ENCODE results near the gene USP7. TPM values are rescaled to one million over a fixed set of nuclear protein-coding genes. Genes with fewer than 3 reads are reported as not detected.

The USP7 gene
- total and polyA plus RNA-seq, 8 donors = 70.4 to 159 (median 119) TPM

DNA sequence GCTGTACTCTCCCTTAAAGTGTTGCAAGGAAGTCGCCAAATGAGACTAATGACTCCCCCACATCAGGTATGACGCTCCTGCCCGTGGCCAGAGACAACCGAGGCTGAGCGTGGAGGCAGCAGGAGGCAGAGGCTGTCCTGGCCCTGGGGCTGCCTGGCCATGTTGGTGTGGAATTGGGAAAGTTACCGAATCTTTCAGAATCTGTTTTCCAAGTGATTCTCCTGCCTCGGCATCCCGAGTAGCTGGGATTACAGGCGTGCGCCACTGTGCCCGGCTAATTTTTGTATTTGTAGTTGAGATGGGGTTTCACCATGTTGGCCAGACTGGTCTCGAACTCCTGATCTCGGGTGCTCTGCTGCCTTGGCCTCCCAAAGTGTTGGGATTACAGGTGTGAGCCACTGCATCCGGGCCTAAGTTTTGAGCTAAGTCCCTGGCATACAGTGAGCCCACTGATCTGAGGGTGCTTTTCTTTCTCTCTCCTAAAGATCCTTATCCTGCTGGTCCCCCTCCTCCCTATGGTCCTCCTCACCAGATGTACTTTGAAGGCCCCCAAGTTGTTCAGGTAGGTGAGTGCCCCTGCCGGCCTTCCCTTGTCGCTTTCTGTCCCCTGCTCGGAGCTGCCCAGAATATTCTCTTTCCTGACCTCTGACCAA is 80.9 kb downstream of the USP7 start:
- TF ChIP-seq, protein P1, sequence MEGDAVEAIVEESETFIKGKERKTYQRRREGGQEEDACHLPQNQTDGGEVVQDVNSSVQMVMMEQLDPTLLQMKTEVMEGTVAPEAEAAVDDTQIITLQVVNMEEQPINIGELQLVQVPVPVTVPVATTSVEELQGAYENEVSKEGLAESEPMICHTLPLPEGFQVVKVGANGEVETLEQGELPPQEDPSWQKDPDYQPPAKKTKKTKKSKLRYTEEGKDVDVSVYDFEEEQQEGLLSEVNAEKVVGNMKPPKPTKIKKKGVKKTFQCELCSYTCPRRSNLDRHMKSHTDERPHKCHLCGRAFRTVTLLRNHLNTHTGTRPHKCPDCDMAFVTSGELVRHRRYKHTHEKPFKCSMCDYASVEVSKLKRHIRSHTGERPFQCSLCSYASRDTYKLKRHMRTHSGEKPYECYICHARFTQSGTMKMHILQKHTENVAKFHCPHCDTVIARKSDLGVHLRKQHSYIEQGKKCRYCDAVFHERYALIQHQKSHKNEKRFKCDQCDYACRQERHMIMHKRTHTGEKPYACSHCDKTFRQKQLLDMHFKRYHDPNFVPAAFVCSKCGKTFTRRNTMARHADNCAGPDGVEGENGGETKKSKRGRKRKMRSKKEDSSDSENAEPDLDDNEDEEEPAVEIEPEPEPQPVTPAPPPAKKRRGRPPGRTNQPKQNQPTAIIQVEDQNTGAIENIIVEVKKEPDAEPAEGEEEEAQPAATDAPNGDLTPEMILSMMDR (IDR thresholded peaks at IDR 0.05) = no peak
- no peak for DNase-seq
- Histone ChIP-seq H3K36me3 (peaks cover 0 to 6% of the 10 kb centered on the region in 2 donors), H3K9me3 (no peaks in the 10 kb centered on the region), H3K4me1 (peaks cover 0 to 21% of the 10 kb centered on the region in 2 donors), H3K4me3 (no peak overlapping the region), H3K27me3 (peaks cover 0 to 45% of the 10 kb centered on the region in 2 donors), H3K27ac (no peak overlapping the region)
- no peak for ATAC-seq
- intact Hi-C loops (cut with DNase I) = no loop called here

DNA sequence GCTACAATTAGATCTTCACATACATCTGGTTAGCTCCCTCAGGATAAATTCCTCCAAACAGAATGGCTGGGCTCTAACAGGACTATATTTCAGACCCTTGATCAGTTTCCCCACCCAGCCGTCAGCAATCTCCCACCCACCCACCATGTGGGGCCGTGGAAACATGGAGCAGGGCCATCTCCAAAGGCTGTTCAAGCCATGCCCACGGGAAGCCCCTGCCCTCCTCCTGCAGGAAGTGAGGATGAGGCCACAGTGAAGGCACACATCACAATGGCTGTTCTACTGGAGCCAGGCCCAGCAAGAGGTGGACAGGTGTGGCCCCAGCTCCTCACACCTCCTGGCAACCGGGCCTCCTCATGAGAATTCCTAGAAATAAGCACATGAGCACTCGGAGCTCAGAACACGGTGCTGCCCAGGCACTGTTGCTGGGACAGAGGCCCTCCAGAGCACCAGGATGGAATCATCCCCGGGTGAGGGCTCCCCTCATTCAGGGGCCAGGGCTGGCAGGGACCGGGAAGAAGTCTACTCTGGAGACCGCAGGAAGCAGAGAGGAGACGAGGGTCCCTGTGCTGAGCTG is 81.6 kb downstream of the USP7 start, which contains the start of gene LITAFD:
Gene LITAFD (plus strand): TSS at position 311 of the 577 bp plus-strand sequence. CDS start 2,005 bp downstream, outside the sequence.
- Histone ChIP-seq H3K36me3 (no peaks in the 10 kb centered on the region), H3K9me3 (no peaks in the 10 kb centered on the region), H3K27me3 (peaks cover 0 to 45% of the 10 kb centered on the region in 2 donors), H3K4me3 (no peak within 1 kb of the TSS), H3K27ac (no peak within 1 kb of the TSS), H3K4me1 (peaks cover 0 to 21% of the 10 kb centered on the region in 2 donors)
- TF ChIP-seq, protein P1 (IDR thresholded peaks at IDR 0.05) = no peak
- no peak for DNase-seq
- intact Hi-C loops (cut with DNase I) = no loop called here
- no peak for ATAC-seq

DNA sequence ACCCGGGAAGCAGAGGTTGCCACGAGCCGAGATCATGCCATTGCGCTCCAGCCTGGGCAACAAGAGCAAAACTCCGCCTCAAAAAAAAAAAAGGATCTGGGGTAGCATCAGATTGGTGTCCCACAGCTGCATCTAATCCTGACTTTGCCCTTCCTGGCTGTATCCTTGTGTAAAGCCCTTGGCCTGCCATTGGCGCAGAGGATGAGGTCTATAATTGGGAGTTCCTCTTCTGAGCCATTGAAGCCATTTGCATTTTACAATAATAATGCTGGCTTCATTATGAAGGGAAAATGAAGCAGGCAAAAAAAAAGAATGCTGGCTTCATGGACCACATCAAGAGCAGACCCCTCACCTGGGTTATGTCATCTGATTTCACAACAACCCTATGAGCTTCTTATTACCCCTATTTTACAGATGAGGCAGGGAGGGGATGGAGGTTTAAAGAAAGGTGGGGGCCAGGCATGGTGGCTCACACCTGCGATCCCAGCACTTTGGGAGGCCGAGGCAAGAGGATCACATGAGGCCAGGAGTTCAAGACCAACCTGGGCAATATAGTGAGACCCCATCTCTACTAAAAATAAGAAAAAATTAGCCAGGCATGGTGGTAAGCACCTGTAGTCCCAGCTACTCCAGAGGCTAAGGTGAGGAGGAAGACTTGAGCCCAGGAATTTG is 82.7 kb downstream of the USP7 start:
- Histone ChIP-seq H3K4me3 (no peak overlapping the region), H3K9me3 (no peaks in the 10 kb centered on the region), H3K27me3 (peaks cover 0 to 37% of the 10 kb centered on the region in 2 donors), H3K4me1 (peaks cover 0 to 14% of the 10 kb centered on the region in 2 donors), H3K27ac (no peak overlapping the region), H3K36me3 (no peaks in the 10 kb centered on the region)
- ATAC-seq (no peak), DNase-seq (peak in 1 of 4 donors; percentile 13)
- intact Hi-C loops (cut with DNase I) = no loop called here
- TF ChIP-seq, protein P1 (IDR thresholded peaks at IDR 0.05) = no peak

DNA sequence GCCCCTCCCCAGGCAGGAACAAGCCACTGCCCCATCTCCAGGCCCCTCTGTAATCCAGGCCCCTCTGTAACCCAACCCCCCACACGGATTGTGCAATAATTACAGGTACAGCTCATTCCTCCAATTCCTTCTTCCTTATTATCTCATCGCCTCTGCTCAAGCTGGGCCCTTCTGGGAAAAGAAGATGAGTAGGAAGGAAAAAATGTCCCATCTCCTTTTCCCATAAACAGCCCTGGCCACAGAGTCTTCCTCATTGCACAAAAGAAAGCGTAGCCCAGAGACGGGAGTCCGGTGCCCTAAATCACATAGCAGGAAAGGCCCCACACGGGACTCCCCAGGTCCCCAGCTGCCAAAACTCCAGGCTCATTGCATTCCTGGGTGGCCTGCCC is 85.2 kb downstream of the USP7 start:
- DNase-seq (peak in 1 of 4 donors; percentile 24), ATAC-seq (peak; percentile 33)
- Histone ChIP-seq H3K4me3 (no peak overlapping the region), H3K4me1 (peaks cover 0 to 8% of the 10 kb centered on the region in 2 donors), H3K27ac (no peak overlapping the region), H3K27me3 (peaks cover 0 to 16% of the 10 kb centered on the region in 2 donors), H3K9me3 (no peaks in the 10 kb centered on the region), H3K36me3 (no peaks in the 10 kb centered on the region)
- intact Hi-C loops (cut with DNase I) = loop anchor here (5.0 to 10.0 kb wide), 2 partner anchors 214 to 311 kb away; no protein-coding TSS in a partner anchor
- TF ChIP-seq, protein P1 (IDR thresholded peaks at IDR 0.05) = no peak
